ENCODE data around the gene CRB1. TPM values are rescaled to one million over a fixed set of nuclear protein-coding genes. Genes with fewer than 3 reads are reported as not detected.

CRB1 gene
- total and polyA plus RNA-seq, 2 experiments from 2014 or later: 0.27 to 0.56 TPM

GRCh38 chr1:197399755-197400521, 131.9 kb downstream of the CRB1 start:
- TF ChIP-seq CTCF (conservative IDR thresholded peaks at IDR 0.05; ENCODE audit: low read depth in 2 of 2) (peak; percentile 77 to 81), EZH2 (IDR thresholded peaks at IDR 0.05; ENCODE audit: low read depth, unreplicated experiment) (no peak)
- no peak overlapping the region for H2AFZ ChIP-seq

GRCh38 chr1:197400522-197400902, 132.5 kb downstream of the CRB1 start:
- H3F3A ChIP-seq (replicated peaks; ENCODE audit: low read depth): no peaks in the 10 kb centered on the region
- no peaks in the 10 kb centered on the region for H3K36me3 ChIP-seq (ENCODE audit: insufficient read depth)
- H2AFZ ChIP-seq: no peak overlapping the region
- Mint-ChIP-seq H3K4me3 (no peak overlapping the region), H3K27ac (no peak overlapping the region), H3K27me3 (ENCODE audit: insufficient read depth, low read depth, poor library complexity) (peaks cover 4% of the 10 kb centered on the region), H3K9me3 (peaks cover 10% of the 10 kb centered on the region; the same call in 2 of the 3 replicates), H3K36me3 (ENCODE audit: low read depth) (peaks cover 3% of the 10 kb centered on the region; the same call in 2 of the 3 replicates), H3K4me1 (peaks cover 6% of the 10 kb centered on the region; the same call in 2 of the 3 replicates)
- H3K27ac ChIP-seq (ENCODE audit: low read depth): no peak overlapping the region
- DNase-seq (ENCODE audit: low spot score) (no peak), ATAC-seq (no peak)
- H3K79me2 ChIP-seq (replicated peaks; ENCODE audit: insufficient read depth): no peaks in the 10 kb centered on the region
- H4K20me1 ChIP-seq (replicated peaks; ENCODE audit: insufficient read depth): no peaks in the 10 kb centered on the region
- H3K9me2 ChIP-seq (ENCODE audit: insufficient read depth): no peaks in the 10 kb centered on the region
- no peak for TF ChIP-seq CTCF (conservative IDR thresholded peaks at IDR 0.05; ENCODE audit: low read depth in 2 of 2)
- no peak for TF ChIP-seq STAT1 (IDR thresholded peaks at IDR 0.05; ENCODE audit: unreplicated experiment)
- no peak for TF ChIP-seq POLR2AphosphoS5 (IDR thresholded peaks at IDR 0.05; ENCODE audit: low read depth)
- no peak for TF ChIP-seq JUNB (IDR thresholded peaks at IDR 0.05; ENCODE audit: unreplicated experiment)
- TF ChIP-seq ETS1 (IDR thresholded peaks at IDR 0.05): no peak
- TF ChIP-seq NANOG (IDR thresholded peaks at IDR 0.05; ENCODE audit: borderline replicate concordance): no peak
- no peak for TF ChIP-seq EZH2 (IDR thresholded peaks at IDR 0.05; ENCODE audit: low read depth, unreplicated experiment)
- no peak for TF ChIP-seq ZNF114 (CRISPR knock-in tag; IDR thresholded peaks at IDR 0.05)
- no peaks in the 10 kb centered on the region for H3K27me3 ChIP-seq (ENCODE audit: insufficient read depth)
- H3K4me1 ChIP-seq (ENCODE audit: insufficient read depth): peaks cover 4% of the 10 kb centered on the region; the same call in 1 of the 2 replicates
- no peak overlapping the region for H3K4me3 ChIP-seq
- H3K4me2 ChIP-seq: no peak overlapping the region

More at GRCh38 chr1:197399755-197400521, 131.9 kb downstream of the CRB1 start:
- Histone ChIP-seq H3F3A (replicated peaks; ENCODE audit: low read depth) (no peaks in the 10 kb centered on the region), H3K4me1 (ENCODE audit: insufficient read depth) (peaks cover 4% of the 10 kb centered on the region; the same call in 1 of the 2 replicates), H3K36me3 (ENCODE audit: insufficient read depth) (no peaks in the 10 kb centered on the region), H3K79me2 (replicated peaks; ENCODE audit: insufficient read depth) (no peaks in the 10 kb centered on the region), H3K4me3 (no peak overlapping the region), H3K27ac (ENCODE audit: low read depth) (no peak overlapping the region), H4K20me1 (replicated peaks; ENCODE audit: insufficient read depth) (no peaks in the 10 kb centered on the region), H3K9me2 (ENCODE audit: insufficient read depth) (no peaks in the 10 kb centered on the region), H3K4me2 (no peak overlapping the region), H3K27me3 (ENCODE audit: insufficient read depth) (no peaks in the 10 kb centered on the region)
- Mint-ChIP-seq H3K36me3 (ENCODE audit: low read depth) (no peaks in the 10 kb centered on the region; the same call in 2 of the 3 replicates), H3K4me1 (peaks cover 12% of the 10 kb centered on the region; the same call in 2 of the 3 replicates), H3K27me3 (ENCODE audit: insufficient read depth, low read depth, poor library complexity) (peaks cover 4% of the 10 kb centered on the region), H3K27ac (no peak overlapping the region), H3K9me3 (peaks cover 6% of the 10 kb centered on the region; the same call in 2 of the 3 replicates), H3K4me3 (no peak overlapping the region)
- ATAC-seq (peak; percentile 74), DNase-seq (ENCODE audit: low spot score) (peak; percentile 79)
